ENCODE data around the gene SRPK3.

GRCh38 chrX:153802513-153803045 lies 21.7 kb downstream of the SRPK3 start:
- no peak for TF ChIP-seq CTCF (IDR thresholded peaks at IDR 0.05)
- TF ChIP-seq POLR2A (IDR thresholded peaks at IDR 0.05): no peak
